Endometrial microvascular endothelial cells (primary cell): ENCODE measurements around the gene MINDY3. TPM values are rescaled to one million over a fixed set of nuclear protein-coding genes. Genes with fewer than 3 reads are reported as not detected.

Source experiments
- in situ Hi-C: cut with HindIII; loops from 2 replicates; pipeline ENCODE4 v1.10.0; 2017; ENCODE audit warnings: low sequenced_read_pairs, low pct_unique_long_range_greater_than_20kb; ENCODE audit errors: inconsistent ontology term
- total RNA-seq: library from RNA; depleted of rRNA; stranded (reverse); fragments of >200 nt; gene quantifications from one replicate; pipeline ENCODE4 v1.2.3, GENCODE V29; 2015; ENCODE audit errors: inconsistent ontology term

Gene MINDY3
- total RNA-seq, 1 donor from 2014 or later, result 29.7 TPM

- in situ Hi-C loops, result no loop called here
Observed at GRCh38 chr10:15815242-15815885, 44.9 kb downstream of the MINDY3 start.

- in situ Hi-C loops, result no loop called here
Observed at GRCh38 chr10:15814565-15814964, 45.7 kb downstream of the MINDY3 start.

GRCh38 chr10:15813415-15813814, 46.9 kb downstream of the MINDY3 start:
- in situ Hi-C loops, result no loop called here

- in situ Hi-C loops, result no loop called here
Observed at GRCh38 chr10:15809450-15809849, 50.9 kb downstream of the MINDY3 start.

- in situ Hi-C loops, result no loop called here
Observed at GRCh38 chr10:15808204-15808797, 52.0 kb downstream of the MINDY3 start.

- in situ Hi-C loops, result no loop called here
Observed at GRCh38 chr10:15805395-15806058, 54.8 kb downstream of the MINDY3 start.

- in situ Hi-C loops, result no loop called here
Observed at GRCh38 chr10:15804109-15804508, 56.2 kb downstream of the MINDY3 start.

- in situ Hi-C loops, result no loop called here
Observed at GRCh38 chr10:15802375-15802949, 57.8 kb downstream of the MINDY3 start.

- in situ Hi-C loops, result no loop called here
Observed at GRCh38 chr10:15801641-15802040, 58.7 kb downstream of the MINDY3 start.

- in situ Hi-C loops, result no loop called here
Observed at GRCh38 chr10:15801147-15801546, 59.2 kb downstream of the MINDY3 start.

- in situ Hi-C loops, result no loop called here
Observed at GRCh38 chr10:15797346-15797745, 63.0 kb downstream of the MINDY3 start.

- in situ Hi-C loops, result no loop called here
Observed at GRCh38 chr10:15796762-15797161, 63.5 kb downstream of the MINDY3 start.

GRCh38 chr10:15796098-15796759, 64.1 kb downstream of the MINDY3 start:
- in situ Hi-C loops, result no loop called here

GRCh38 chr10:15795036-15795792, 65.1 kb downstream of the MINDY3 start:
- in situ Hi-C loops, result no loop called here

- in situ Hi-C loops, result no loop called here
Observed at GRCh38 chr10:15794569-15794968, 65.7 kb downstream of the MINDY3 start.

GRCh38 chr10:15793664-15794063, 66.6 kb downstream of the MINDY3 start:
- in situ Hi-C loops, result no loop called here

- in situ Hi-C loops, result no loop called here
Observed at GRCh38 chr10:15792777-15793176, 67.5 kb downstream of the MINDY3 start.

GRCh38 chr10:15791816-15792524, 68.3 kb downstream of the MINDY3 start:
- in situ Hi-C loops, result no loop called here
